NCI-H2227 (cell line): ENCODE data around the gene SLC49A4.

Experiments
- DNase-seq: peaks from one replicate; lab custom pipeline; 2025; ENCODE audit not compliant: unreplicated experiment; lab: John Stamatoyannopoulos, UW

SLC49A4 gene

GRCh38 chr3:122928396-122929187, 133.7 kb downstream of the SLC49A4 start:
- no peak for DNase-seq

DNA sequence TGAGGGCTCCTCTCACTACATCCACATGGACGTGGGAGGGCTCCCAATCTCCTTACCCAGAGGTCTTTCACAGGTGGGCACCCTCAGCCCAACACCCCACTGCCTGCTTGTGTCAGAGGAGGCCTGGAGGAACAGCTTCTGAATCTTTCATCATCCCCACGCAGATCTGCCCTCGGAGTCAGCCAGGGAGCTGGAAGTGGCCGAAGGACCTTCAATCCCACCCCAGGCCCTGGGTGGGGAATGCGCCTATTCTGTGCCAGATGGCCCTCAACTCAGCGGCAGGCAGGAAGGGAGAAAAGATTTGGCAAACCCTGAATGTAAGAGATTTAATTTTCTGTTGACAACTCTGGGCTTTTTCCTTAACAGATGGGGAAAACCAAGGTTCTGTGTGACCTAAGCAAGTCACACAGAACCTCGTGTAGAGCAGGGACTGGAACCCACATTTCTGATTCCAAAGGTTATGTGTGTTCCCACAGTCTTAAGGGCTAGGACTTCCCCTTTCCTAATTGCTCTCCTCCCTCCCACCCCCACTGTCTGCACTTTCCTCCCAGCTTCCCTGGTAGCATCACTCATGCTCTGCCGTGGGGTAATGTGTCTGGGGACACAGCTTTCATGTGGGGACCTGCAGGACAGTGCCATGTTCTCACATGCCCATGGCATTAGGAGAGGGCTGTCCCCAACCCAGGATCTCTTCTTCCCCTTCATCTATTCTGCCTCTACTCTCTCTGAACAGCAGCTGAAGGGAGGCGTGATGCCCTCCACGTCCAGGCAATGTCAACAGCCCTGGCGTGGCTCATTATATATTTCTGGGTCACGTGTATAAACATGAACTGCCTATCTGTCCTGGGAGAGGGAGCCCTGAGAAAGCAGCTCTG, 134.6 kb downstream of the SLC49A4 start:
- peak; percentile 8 for DNase-seq

GRCh38 chr3:122930063-122930997, 135.5 kb downstream of the SLC49A4 start:
- DNase-seq = no peak
